GM19193 (cell line): ENCODE results near the gene ATXN7L2.
A peak's percentile ranks its signal among the peaks of the same experiment; 100 is the strongest.

Experiments used
- POLR2A ChIP-seq: IDR thresholded peaks from 4 replicates; pipeline ENCODE4 v1.6.1; 2011; ENCODE audit not compliant: insufficient read depth, insufficient read length; ENCODE audit errors: extremely low read depth

The ATXN7L2 gene

GRCh38 chr1:109508001-109508872, 24.5 kb downstream of the ATXN7L2 start:
- TF ChIP-seq POLR2A: no peak

GRCh38 chr1:109508873-109509175, 25.1 kb downstream of the ATXN7L2 start:
- TF ChIP-seq POLR2A: no peak

DNA sequence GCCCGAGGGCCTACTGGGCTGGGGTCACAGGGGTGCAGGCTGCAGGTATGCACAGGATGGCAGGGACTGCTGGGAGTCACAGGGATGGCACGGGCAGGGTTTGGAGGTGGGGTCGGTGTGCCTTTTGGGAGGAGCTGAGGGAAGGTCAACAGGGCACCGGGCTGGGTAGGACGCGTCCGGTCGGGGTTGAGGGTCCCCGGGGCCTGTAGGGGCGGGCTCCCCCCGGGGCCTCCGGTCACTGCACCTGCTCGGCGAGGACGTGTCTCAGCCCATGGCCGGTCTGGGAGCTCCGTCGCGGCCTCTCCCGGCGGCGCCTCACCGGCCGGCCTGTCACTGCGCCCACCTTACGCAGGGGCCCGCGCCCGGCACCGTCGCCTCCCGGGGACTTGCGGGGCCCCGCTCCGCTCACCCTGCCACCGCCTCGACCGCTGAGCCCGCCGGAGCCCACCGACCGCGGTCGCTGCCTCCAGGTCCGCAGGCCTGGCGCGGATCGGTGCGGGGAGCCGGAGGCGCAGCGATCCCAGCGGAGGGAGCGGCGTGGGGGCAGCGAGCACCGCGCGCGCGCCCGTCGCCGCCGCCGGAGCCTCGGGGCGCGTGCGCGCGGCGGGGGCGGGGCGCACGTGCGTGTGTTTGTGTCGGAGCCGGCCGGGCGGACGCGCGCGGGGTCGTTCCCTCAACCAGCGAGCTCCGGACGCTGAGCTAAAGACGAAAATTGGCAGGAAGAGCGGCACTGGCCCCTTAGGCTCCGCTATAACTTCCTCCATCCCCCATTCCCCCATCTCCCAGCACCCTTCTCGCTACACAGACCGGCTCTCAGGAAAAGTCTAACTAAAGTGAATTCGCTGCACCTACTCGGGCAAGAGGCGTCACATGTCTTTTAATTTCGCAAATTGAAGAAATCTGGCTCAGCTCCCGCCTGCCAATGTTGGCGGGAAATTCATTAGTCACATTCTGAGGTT, 25.8 kb downstream of the ATXN7L2 start, which contains the start of gene AMIGO1:
TSS of gene AMIGO1 (minus strand) at position 552 of the 959 bp plus-strand sequence. CDS start 815 bp downstream, outside the sequence.
- no peak for TF ChIP-seq POLR2A

DNA sequence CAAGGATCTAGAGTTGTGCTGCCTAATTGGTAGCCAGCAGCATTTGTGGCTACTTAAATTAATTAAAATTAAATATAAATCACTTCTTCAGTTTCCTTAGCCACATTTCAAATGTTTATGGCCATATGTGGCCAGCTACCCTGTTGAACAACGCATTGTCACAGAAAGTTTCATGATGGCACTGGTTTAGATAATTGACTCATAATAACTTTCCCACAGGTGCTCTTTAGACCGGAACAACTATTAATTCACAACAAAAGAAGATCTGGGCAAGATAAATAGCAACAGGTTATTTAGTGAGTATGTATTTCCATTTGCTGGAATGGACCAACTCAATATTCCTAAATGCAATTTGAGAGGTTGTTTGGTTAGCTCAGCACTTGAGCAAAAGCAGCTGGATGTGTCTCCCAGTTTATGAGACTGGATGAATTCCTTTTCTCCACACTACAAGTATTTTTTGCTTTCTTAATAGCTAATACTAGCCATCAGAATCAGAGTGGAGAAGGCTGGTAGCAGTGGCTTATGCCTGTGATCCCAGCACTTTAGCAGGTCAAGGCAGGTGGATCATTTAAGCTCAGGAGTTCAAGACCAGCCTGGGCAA, 29.5 kb downstream of the ATXN7L2 start:
- TF ChIP-seq POLR2A: no peak

- no peak for TF ChIP-seq POLR2A
Observed at GRCh38 chr1:109514846-109515245, 31.1 kb downstream of the ATXN7L2 start.

DNA sequence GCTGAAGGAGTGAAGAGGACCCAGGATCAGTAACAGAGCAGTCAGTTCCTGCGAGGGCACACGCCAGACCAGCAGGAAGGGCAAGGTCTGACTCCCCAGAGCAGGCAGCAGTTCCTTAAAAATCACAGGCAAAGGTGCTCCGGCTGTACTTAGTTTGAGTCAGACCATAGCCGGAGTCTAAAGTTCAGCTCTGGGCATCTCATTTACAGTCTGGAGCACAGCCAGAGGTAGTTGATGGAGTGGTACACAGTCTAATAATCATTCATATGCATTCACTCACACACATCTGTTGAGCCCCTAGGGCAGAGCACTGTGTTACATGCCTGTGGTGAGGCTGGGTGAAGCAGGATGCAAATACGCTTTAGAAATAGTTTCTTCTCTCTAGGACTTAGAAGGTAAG, 33.2 kb downstream of the ATXN7L2 start:
- TF ChIP-seq POLR2A: no peak

DNA sequence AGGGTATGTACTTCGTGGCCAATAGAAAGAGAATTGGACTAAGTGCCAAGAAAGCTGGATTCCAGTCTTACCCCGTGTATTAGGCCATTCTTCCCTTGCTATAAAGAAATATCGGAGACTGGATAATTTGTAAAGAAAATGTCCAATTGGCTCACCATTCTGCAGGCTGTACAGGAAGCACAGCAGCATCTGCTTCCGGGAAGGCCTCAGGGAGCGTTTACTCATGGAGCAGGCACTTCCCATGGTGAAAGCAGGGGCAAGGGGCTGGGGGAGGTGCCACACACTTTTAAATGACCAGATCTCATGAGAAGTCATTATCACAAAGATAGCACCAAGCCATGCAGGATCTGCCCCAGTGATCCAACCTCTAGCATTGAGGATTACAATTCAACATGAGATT, 33.6 kb downstream of the ATXN7L2 start:
- TF ChIP-seq POLR2A: no peak

GRCh38 chr1:109521002-109521951, 37.6 kb downstream of the ATXN7L2 start:
- TF ChIP-seq POLR2A: no peak

- no peak for TF ChIP-seq POLR2A
Observed at GRCh38 chr1:109522026-109522425, 38.3 kb downstream of the ATXN7L2 start.

GRCh38 chr1:109523706-109524105, 40.0 kb downstream of the ATXN7L2 start:
- TF ChIP-seq POLR2A: no peak

- TF ChIP-seq POLR2A: peak; percentile 31
Observed at GRCh38 chr1:109527098-109527811, 43.5 kb downstream of the ATXN7L2 start.

DNA sequence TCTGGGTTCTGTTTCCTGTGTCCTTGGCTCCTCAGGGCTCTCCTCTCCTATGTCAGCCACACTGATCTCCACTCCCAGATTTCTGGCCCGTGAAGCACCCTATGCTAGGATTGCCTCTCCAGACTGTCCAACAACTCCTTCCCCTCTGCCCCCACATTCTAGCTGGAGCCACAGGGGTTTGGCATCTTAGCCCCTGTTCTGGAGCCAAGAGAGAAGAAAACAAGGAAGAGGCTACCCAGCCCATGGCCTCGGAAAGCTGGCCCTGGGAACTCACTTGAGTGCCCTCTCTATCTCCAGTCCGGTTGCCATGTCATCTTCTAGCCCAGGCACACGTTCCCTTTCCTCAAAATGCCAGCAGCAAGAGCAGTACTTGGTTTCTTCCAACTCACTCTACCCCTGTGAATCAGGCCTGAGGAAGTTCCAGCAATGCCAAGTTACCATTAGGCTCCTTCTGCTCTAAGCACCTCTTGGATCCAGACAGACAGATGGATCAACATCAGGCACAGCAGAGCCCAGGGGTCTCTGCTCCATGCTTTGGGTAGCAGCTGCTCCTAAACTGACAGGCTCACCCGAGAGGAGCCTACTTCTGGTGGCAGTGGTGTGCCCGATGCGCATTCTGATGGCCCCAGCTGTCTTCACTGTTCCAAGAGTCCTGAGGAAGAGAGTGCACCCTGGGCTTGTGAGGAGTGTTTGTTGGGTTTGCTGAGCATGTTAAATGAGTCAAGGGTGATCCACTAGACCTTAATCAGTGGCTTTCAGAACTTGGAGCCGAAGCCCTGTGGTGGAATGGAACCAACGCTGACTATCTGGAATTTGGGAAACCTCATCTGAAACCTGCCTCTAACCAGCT, 44.4 kb downstream of the ATXN7L2 start:
- no peak for TF ChIP-seq POLR2A

- no peak for TF ChIP-seq POLR2A
Observed at GRCh38 chr1:109528712-109529111, 45.0 kb downstream of the ATXN7L2 start.

DNA sequence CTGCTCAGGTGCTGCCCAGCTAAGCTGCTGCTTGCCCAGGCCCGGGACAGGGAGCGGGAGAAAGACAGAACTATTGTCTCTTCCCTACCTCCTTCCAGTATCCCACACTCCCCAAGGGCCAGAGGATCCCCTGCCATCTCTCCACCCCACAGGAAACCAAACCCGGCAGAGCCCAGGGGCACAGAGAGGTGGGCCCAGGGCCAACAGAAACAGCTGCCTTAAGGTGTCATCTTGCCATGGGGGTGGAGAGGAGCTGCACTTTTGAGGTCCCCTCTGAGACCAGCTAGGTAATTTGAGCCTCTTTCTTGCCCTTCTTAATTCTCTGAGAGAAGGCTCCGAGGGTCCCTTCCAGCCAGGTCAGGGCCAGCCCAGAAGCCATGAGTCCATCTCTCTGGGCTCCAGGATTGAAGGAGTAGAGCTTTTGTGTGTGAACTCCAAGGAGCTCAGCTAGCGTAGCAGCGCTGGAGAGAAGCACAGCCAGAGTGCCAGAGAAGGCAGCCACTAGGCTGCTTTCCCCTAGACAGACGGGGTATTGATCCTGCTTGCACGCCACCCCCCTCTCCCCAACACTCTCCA, 46.3 kb downstream of the ATXN7L2 start:
- no peak for TF ChIP-seq POLR2A
